Measurements from ENCODE around the gene IQCH. TPM values are rescaled to one million over a fixed set of nuclear protein-coding genes. Genes with fewer than 3 reads are reported as not detected.
A peak's percentile ranks its signal among the peaks of the same experiment; 100 is the strongest.

The IQCH gene
- total and polyA plus RNA-seq, 9 of the 15 experiments (the other 6 are each of a cell fraction or from before 2014, with no cell fraction given) = 1.8 to 3.9 (median 2.7) TPM

GRCh38 chr15:67253101-67253500 is 1.5 kb upstream of the IQCH start:
- peaks cover 61% of the 10 kb centered on the region for H3K79me2 ChIP-seq (ENCODE audit: control insufficient read depth, insufficient read depth, low read length)
- TF ChIP-seq BHLHE40 (IDR thresholded peaks at IDR 0.05; ENCODE audit: low read length) (no peak), ATF3 (IDR thresholded peaks at IDR 0.05) (0 out of 2 replicates have a peak, but pooled peaks have one; percentile 11), ATF3 (CRISPR knock-in tag; conservative IDR thresholded peaks at IDR 0.05) (no peak), CREBBP (IDR thresholded peaks at IDR 0.05; ENCODE audit: low read depth, low read length) (no peak), ZNF121 (CRISPR knock-in tag; conservative IDR thresholded peaks at IDR 0.05) (peak; percentile 94), CCAR2 (IDR thresholded peaks at IDR 0.05; ENCODE audit: low read depth, low read length) (no peak), ZNF740 (CRISPR knock-in tag; IDR thresholded peaks at IDR 0.05) (0 out of 2 replicates have a peak, but pooled peaks have one; percentile 53), ZNF740 (tag; IDR thresholded peaks at IDR 0.05) (no peak)
- ChIA-PET POLR2A (no interaction called here), CTCF (ENCODE audit: low intra/inter-chr PET ratio) (no interaction called here)
- no peaks in the 10 kb centered on the region; the same call in 1 of the 2 replicates for H3K9me3 ChIP-seq (replicated peaks; ENCODE audit: control insufficient read depth, insufficient read depth, low read depth, low read length)
- no peaks in the 10 kb centered on the region for H3K27me3 ChIP-seq (ENCODE audit: control insufficient read depth in 2 of 2, insufficient read depth in 2 of 2, low read length in 2 of 2)
- H3K9me1 ChIP-seq (ENCODE audit: control insufficient read depth, insufficient read depth, low read length) = no peaks in the 10 kb centered on the region
- H3K4me3 ChIP-seq = peak overlapping the region; percentile 81
- WGBS (ENCODE audit: insufficient coverage, low coverage, missing lambda C conversion rate) = 32% methylated on average over 10 of the region's 12 CpGs
- no peak for ATAC-seq
- peak overlapping the region; percentile 78 for H3K4me2 ChIP-seq (ENCODE audit: insufficient read depth, low read length)
- peak overlapping the region; percentile 90; a peak in 3 of 4 replicates for H3K9ac ChIP-seq (ENCODE audit: insufficient read depth in 1 of 2, low read depth in 2 of 2, low read length in 2 of 2)
- BruUV-seq (replicated peaks) = no TSS peak
- intact Hi-C loops (cut with micrococcal nuclease) = loop anchor here (5.0 kb wide), 1 partner anchor 186 kb away; the partner anchor contains the start of gene SMAD3
- peak overlapping the region; percentile 96 for H3K27ac ChIP-seq (ENCODE audit: extremely low read depth, low read depth, low read length)
- DNase-seq (ENCODE audit: extremely low read depth in 1 of 4, low spot score in 3 of 4) = no peak
- no peaks in the 10 kb centered on the region for H4K20me1 ChIP-seq (replicated peaks; ENCODE audit: control insufficient read depth, insufficient read depth, low read length)
- in situ Hi-C loops (cut with MboI) = no loop called here
- no peak for FAIRE-seq
- peaks cover 11 to 19% of the 10 kb centered on the region in 2 experiments; a peak in 4 of 5 replicates for H3K4me1 ChIP-seq (replicated peaks in 1 of 2; ENCODE audit: control insufficient read depth in 2 of 2, insufficient read depth in 2 of 2, low read length in 2 of 2)
- no peak overlapping the region for H2AFZ ChIP-seq (ENCODE audit: low read depth, low read length)
- H3K36me3 ChIP-seq (ENCODE audit: control insufficient read depth, insufficient read depth, low read length) = peaks cover 16% of the 10 kb centered on the region; the same call in 2 of the 3 replicates

Measured in K562 (cell line).